Suprapubic skin (tissue), 3 donors: ENCODE data around the gene COL20A1.

Source experiments
- EP300 ChIP-seq: sonication (generic); formaldehyde crosslinking; IDR thresholded peaks from one replicate; pipeline ENCODE4 v1.6.1; 2017; ENCODE audit warnings: antibody characterized with exemption
- POLR2A ChIP-seq, 2 donors: fragments of 450-650 bp; IDR thresholded peaks; one replicate each; pipeline ENCODE4 v1.6.1; 2017; ENCODE audit warnings: antibody characterized with exemption in 2 of 2, mild to moderate bottlenecking in 2 of 2, moderate library complexity in 2 of 2
- TF ChIP-seq, protein P1 (sequence below), 2 donors: fragments of 200-600 bp in 1 of 2; fragments of 450-650 bp in 1 of 2; sonication (generic) in 1 of 2; IDR thresholded peaks; one replicate each; pipeline ENCODE4 v1.5.1; 2016 to 2019; ENCODE audit warnings: antibody characterized with exemption in 2 of 2, mild to moderate bottlenecking in 1 of 2, moderate library complexity in 1 of 2

- TF ChIP-seq, protein P1, sequence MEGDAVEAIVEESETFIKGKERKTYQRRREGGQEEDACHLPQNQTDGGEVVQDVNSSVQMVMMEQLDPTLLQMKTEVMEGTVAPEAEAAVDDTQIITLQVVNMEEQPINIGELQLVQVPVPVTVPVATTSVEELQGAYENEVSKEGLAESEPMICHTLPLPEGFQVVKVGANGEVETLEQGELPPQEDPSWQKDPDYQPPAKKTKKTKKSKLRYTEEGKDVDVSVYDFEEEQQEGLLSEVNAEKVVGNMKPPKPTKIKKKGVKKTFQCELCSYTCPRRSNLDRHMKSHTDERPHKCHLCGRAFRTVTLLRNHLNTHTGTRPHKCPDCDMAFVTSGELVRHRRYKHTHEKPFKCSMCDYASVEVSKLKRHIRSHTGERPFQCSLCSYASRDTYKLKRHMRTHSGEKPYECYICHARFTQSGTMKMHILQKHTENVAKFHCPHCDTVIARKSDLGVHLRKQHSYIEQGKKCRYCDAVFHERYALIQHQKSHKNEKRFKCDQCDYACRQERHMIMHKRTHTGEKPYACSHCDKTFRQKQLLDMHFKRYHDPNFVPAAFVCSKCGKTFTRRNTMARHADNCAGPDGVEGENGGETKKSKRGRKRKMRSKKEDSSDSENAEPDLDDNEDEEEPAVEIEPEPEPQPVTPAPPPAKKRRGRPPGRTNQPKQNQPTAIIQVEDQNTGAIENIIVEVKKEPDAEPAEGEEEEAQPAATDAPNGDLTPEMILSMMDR (IDR thresholded peaks at IDR 0.05): no peak
- TF ChIP-seq EP300 (no peak), POLR2A (IDR thresholded peaks at IDR 0.05) (no peak)
Observed at GRCh38 chr20:63286781-63287696, 5.9 kb upstream of the COL20A1 start.
